Measurements from ENCODE around the gene RPL38.

DNA sequence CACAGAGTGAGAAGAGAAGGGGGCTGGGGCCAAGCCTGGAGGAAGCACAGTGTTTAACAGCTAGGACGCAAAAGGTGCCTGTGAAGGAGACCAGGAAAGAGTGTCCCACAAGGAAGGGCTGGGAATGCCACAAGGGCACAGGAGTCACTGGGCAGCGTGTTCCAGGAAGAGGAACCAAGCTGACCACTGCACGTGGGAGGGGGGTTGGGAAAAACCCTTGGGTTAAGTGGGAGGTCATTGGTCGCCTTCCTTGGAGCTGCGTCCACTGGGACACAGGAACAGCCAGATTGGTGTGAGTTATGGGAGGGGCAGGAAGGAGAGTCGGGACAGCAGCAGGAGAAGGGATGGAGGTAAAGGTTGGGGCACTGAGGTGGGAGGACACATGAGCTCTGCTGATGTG is 22.8 kb downstream of the RPL38 start:
- no peak for TF ChIP-seq CTCF (IDR thresholded peaks at IDR 0.05)
- no peak for TF ChIP-seq EZH2 (IDR thresholded peaks at IDR 0.05; ENCODE audit: borderline replicate concordance, insufficient read depth, low read depth, low read length, poor library complexity, severe bottlenecking)
